C4-2B (cell line): Measurements from ENCODE around the gene CADPS2.

Experiments used
- ZFX ChIP-seq: fragments of 450-650 bp; IDR thresholded peaks from 2 replicates; pipeline ENCODE4 v1.6.1; 2017
- TF ChIP-seq, protein P1 (sequence below): fragments of 450-650 bp; conservative IDR thresholded peaks from 2 replicates; pipeline ENCODE4 v1.5.1; 2017; ENCODE audit warnings: mild to moderate bottlenecking

DNA sequence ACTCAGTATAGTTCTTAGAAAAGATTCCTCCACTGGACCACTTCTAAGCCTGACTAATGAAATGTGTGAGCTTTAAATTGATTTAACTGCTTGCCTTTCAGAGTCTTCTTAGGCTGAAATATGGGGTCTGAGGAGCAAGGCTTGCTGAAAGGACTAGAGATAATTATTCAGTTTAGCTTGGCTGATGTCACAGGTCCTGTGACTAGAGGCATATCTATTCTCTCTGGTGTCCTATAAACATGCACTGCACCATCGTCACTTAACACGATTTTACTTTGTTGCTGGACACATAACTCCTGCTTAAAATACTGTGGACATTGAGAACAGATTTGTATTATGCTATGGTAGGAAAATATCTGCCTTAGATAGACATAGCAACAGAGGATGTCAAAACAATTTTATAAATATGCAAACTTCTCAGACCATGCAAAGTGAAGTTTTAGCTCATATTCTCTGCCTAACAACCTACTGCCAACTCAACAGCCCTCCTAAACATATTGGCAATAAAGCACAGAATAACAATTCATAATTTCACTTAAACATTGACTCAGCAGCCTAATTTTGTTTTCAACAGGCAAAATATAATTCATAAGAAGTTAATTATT lies 267.6 kb downstream of the CADPS2 start:
- TF ChIP-seq, protein P1, sequence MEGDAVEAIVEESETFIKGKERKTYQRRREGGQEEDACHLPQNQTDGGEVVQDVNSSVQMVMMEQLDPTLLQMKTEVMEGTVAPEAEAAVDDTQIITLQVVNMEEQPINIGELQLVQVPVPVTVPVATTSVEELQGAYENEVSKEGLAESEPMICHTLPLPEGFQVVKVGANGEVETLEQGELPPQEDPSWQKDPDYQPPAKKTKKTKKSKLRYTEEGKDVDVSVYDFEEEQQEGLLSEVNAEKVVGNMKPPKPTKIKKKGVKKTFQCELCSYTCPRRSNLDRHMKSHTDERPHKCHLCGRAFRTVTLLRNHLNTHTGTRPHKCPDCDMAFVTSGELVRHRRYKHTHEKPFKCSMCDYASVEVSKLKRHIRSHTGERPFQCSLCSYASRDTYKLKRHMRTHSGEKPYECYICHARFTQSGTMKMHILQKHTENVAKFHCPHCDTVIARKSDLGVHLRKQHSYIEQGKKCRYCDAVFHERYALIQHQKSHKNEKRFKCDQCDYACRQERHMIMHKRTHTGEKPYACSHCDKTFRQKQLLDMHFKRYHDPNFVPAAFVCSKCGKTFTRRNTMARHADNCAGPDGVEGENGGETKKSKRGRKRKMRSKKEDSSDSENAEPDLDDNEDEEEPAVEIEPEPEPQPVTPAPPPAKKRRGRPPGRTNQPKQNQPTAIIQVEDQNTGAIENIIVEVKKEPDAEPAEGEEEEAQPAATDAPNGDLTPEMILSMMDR: no peak
- TF ChIP-seq ZFX: no peak
